ENCODE data around the gene SLC2A13. TPM values are rescaled to one million over a fixed set of nuclear protein-coding genes. Genes with fewer than 3 reads are reported as not detected.

Gene SLC2A13
- total RNA-seq, 1 experiment from 2014 or later = 1.7 TPM

GRCh38 chr12:39867631-39868327, 238.1 kb downstream of the SLC2A13 start:
- TF ChIP-seq CTCF (IDR thresholded peaks at IDR 0.05; ENCODE audit: unreplicated experiment) = no peak
- CTCF ChIA-PET = no interaction called here
- DNase-seq (ENCODE audit: unreplicated experiment) = no peak
- Mint-ChIP-seq H3K4me3 (ENCODE audit: unreplicated experiment) (no peak overlapping the region), H3K27me3 (ENCODE audit: insufficient read depth, unreplicated experiment) (no peaks in the 10 kb centered on the region), H3K4me1 (ENCODE audit: insufficient read depth, unreplicated experiment) (no peaks in the 10 kb centered on the region), H3K9me3 (ENCODE audit: unreplicated experiment) (peaks cover 5% of the 10 kb centered on the region), H3K27ac (ENCODE audit: low read depth, unreplicated experiment) (no peak overlapping the region), H3K36me3 (ENCODE audit: insufficient read depth, unreplicated experiment) (no peaks in the 10 kb centered on the region)
- intact Hi-C loops (cut with micrococcal nuclease) = no loop called here
- no TSS peak for BruUV-seq (replicated peaks)
- POLR2A ChIA-PET = interaction anchor here (0.6 kb wide), 1 partner anchor 1287 kb away, joined by 3 read pairs; no protein-coding TSS in a partner anchor

GRCh38 chr12:39866135-39866534, 239.7 kb downstream of the SLC2A13 start:
- Mint-ChIP-seq H3K4me3 (ENCODE audit: unreplicated experiment) (no peak overlapping the region), H3K9me3 (ENCODE audit: unreplicated experiment) (peaks cover 5% of the 10 kb centered on the region), H3K4me1 (ENCODE audit: insufficient read depth, unreplicated experiment) (no peaks in the 10 kb centered on the region), H3K27ac (ENCODE audit: low read depth, unreplicated experiment) (no peak overlapping the region), H3K36me3 (ENCODE audit: insufficient read depth, unreplicated experiment) (no peaks in the 10 kb centered on the region), H3K27me3 (ENCODE audit: insufficient read depth, unreplicated experiment) (no peaks in the 10 kb centered on the region)
- no peak for DNase-seq (ENCODE audit: unreplicated experiment)
- intact Hi-C loops (cut with micrococcal nuclease) = no loop called here
- POLR2A ChIA-PET = interaction anchor here (0.6 to 0.7 kb wide), 2 partner anchors 73 to 196 kb away, joined by 3 to 4 read pairs; no protein-coding TSS in a partner anchor
- BruUV-seq (replicated peaks) = no TSS peak
- CTCF ChIA-PET = interaction anchor here (0.6 kb wide), 1 partner anchor 12 kb away, joined by 3 read pairs; no protein-coding TSS in a partner anchor
- TF ChIP-seq CTCF (IDR thresholded peaks at IDR 0.05; ENCODE audit: unreplicated experiment) = no peak

- intact Hi-C loops (cut with micrococcal nuclease) = no loop called here
- peaks cover 4% of the 10 kb centered on the region for H3K9me3 Mint-ChIP-seq (ENCODE audit: unreplicated experiment)
- H3K4me1 Mint-ChIP-seq (ENCODE audit: insufficient read depth, unreplicated experiment) = no peaks in the 10 kb centered on the region
- DNase-seq (ENCODE audit: unreplicated experiment) = no peak
- TF ChIP-seq CTCF (IDR thresholded peaks at IDR 0.05; ENCODE audit: unreplicated experiment) = no peak
- ChIA-PET CTCF (interaction anchor here (0.6 to 0.7 kb wide), 2 partner anchors 11 to 17 kb away, joined by 3 to 4 read pairs; no protein-coding TSS in a partner anchor), POLR2A (no interaction called here)
- BruUV-seq (replicated peaks) = no TSS peak
- no peaks in the 10 kb centered on the region for H3K27me3 Mint-ChIP-seq (ENCODE audit: insufficient read depth, unreplicated experiment)
- no peaks in the 10 kb centered on the region for H3K36me3 Mint-ChIP-seq (ENCODE audit: insufficient read depth, unreplicated experiment)
- no peak overlapping the region for H3K27ac Mint-ChIP-seq (ENCODE audit: low read depth, unreplicated experiment)
- no peak overlapping the region for H3K4me3 Mint-ChIP-seq (ENCODE audit: unreplicated experiment)
Observed at GRCh38 chr12:39860695-39861094, 245.2 kb downstream of the SLC2A13 start.

- no peaks in the 10 kb centered on the region for H3K27me3 Mint-ChIP-seq (ENCODE audit: insufficient read depth, unreplicated experiment)
- no peak overlapping the region for H3K27ac Mint-ChIP-seq (ENCODE audit: low read depth, unreplicated experiment)
- no peak for DNase-seq (ENCODE audit: unreplicated experiment)
- CTCF ChIA-PET = no interaction called here
- H3K36me3 Mint-ChIP-seq (ENCODE audit: insufficient read depth, unreplicated experiment) = no peaks in the 10 kb centered on the region
- no peaks in the 10 kb centered on the region for H3K4me1 Mint-ChIP-seq (ENCODE audit: insufficient read depth, unreplicated experiment)
- POLR2A ChIA-PET = no interaction called here
- no peak overlapping the region for H3K4me3 Mint-ChIP-seq (ENCODE audit: unreplicated experiment)
- no peaks in the 10 kb centered on the region for H3K9me3 Mint-ChIP-seq (ENCODE audit: unreplicated experiment)
- TF ChIP-seq CTCF (IDR thresholded peaks at IDR 0.05; ENCODE audit: unreplicated experiment) = no peak
- intact Hi-C loops (cut with micrococcal nuclease) = no loop called here
- no TSS peak for BruUV-seq (replicated peaks)
Observed at GRCh38 chr12:39853003-39853402, 252.9 kb downstream of the SLC2A13 start.

Data from MCF 10A (cell line).